Effector memory CD4-positive, alpha-beta T cell (primary cell): Measurements from ENCODE around the gene XIST.

Source experiments
- DNase-seq, 3 donors: peaks; one replicate each; pipeline ENCODE4 v3.0.0-alpha.2; 2020
- H3K27ac ChIP-seq: 2 replicates; pipeline ENCODE4 v1.7.0; 2013; ENCODE audit warnings: mild to moderate bottlenecking, low read length, moderate library complexity; ENCODE audit not compliant: insufficient read depth, poor library complexity, severe bottlenecking
- H3K27me3 ChIP-seq: replicated peaks from 2 replicates; pipeline ENCODE4 v1.7.0; 2013; ENCODE audit warnings: mild to moderate bottlenecking, low read length; ENCODE audit not compliant: insufficient read depth, control insufficient read depth, poor library complexity, severe bottlenecking
- H3K36me3 ChIP-seq: 2 replicates; pipeline ENCODE4 v1.7.0; 2013; ENCODE audit warnings: mild to moderate bottlenecking, low read length, moderate library complexity; ENCODE audit not compliant: control insufficient read depth, insufficient read depth
- H3K4me1 ChIP-seq: 2 replicates; pipeline ENCODE4 v1.7.0; 2013; ENCODE audit warnings: low read length, mild to moderate bottlenecking; ENCODE audit not compliant: control insufficient read depth, insufficient read depth, poor library complexity, severe bottlenecking
- H3K4me3 ChIP-seq: 2 replicates; pipeline ENCODE4 v1.7.0; 2013; ENCODE audit warnings: low read length, low read depth, mild to moderate bottlenecking; ENCODE audit not compliant: insufficient read depth, poor library complexity, severe bottlenecking
- H3K9me3 ChIP-seq: 2 replicates; pipeline ENCODE4 v1.7.0; 2013; ENCODE audit warnings: mild to moderate bottlenecking, low read length, moderate library complexity; ENCODE audit not compliant: control insufficient read depth

The XIST gene

DNA sequence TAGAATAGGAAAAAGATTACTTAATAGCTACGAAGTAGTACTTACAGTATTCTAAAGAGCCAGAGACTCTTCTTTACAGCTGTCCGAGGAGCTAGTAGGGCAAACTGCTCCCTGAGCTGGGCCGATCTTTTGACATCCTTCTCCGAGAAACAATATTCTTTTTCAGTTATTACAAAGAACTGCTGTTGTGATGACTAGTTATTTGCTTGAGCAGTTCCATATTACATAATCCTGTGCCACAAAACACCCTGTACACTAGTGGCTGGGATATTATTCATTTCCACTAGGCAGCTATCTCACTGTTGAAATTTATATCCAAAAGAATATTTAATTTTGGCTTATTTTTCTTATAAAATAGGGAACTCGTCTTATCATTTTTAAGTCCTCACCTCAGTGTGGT lies 11.2 kb downstream of the XIST start:
- H3K27me3 ChIP-seq = no peaks in the 10 kb centered on the region
- no peaks in the 10 kb centered on the region for H3K4me1 ChIP-seq
- H3K36me3 ChIP-seq = no peaks in the 10 kb centered on the region
- H3K4me3 ChIP-seq = no peak overlapping the region
- DNase-seq = no peak
- H3K27ac ChIP-seq = no peak overlapping the region
- H3K9me3 ChIP-seq = no peaks in the 10 kb centered on the region

DNA sequence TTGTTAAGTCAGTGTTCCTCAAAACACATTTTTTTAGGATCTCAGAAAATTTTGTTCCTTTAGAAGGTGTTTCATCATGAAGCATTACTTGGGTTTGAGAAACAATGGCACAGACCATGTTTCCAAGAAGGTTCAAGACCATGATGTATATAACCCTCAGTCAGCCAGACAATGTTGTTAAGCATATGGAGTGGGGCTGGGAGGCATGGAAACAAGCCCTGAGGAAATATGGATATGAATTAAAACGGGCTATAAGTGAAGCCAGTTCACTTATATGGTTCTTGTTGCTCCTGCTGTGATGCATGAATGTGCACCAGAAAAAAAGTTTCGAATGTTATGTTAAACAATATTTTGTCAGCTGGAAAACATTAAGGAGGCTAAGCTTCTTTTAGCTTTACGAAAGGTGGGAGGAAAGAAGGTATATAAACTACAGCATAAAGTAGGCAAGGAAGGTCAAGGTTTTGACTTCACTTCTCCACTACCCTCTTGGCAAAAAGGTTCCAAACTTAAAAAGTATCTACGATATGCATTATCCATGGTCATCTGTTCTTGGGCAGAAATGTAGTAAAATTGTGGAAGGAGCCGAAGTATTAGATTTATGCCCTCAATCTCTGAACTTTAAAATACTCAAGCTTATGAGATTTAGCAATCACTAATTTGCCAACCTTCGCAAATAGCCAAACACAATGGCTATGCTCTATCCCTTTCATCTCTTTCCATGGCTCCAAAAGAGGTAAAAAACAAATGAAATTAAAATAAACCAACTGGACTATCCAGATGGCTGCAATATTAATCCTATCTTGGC lies 12.2 kb downstream of the XIST start:
- H3K9me3 ChIP-seq = no peaks in the 10 kb centered on the region
- no peaks in the 10 kb centered on the region for H3K4me1 ChIP-seq
- H3K27me3 ChIP-seq = no peaks in the 10 kb centered on the region
- H3K4me3 ChIP-seq = no peak overlapping the region
- H3K27ac ChIP-seq = no peak overlapping the region
- DNase-seq = no peak
- H3K36me3 ChIP-seq = no peaks in the 10 kb centered on the region

DNA sequence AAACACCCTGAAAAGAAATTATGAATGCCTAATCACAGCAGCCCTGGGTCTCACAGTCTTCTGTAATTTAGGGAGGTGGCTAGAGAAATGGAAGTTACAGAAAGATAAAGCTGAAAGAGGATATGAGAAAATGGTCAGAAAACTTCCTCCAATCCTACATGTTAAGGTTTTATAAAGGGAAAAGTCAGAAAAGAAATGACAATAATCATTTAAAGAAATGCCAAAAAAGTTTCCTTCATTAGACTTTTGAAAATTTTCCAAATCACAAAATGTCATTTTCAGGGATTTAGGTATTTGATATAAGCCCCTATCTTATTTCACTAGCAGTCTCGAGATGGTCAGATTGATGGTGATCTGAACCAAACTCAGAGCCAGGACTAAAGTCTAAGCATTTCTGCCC lies 13.4 kb downstream of the XIST start:
- Histone ChIP-seq H3K36me3 (no peaks in the 10 kb centered on the region), H3K9me3 (no peaks in the 10 kb centered on the region), H3K4me3 (no peak overlapping the region), H3K4me1 (no peaks in the 10 kb centered on the region), H3K27me3 (no peaks in the 10 kb centered on the region), H3K27ac (no peak overlapping the region)
- DNase-seq = no peak

DNA sequence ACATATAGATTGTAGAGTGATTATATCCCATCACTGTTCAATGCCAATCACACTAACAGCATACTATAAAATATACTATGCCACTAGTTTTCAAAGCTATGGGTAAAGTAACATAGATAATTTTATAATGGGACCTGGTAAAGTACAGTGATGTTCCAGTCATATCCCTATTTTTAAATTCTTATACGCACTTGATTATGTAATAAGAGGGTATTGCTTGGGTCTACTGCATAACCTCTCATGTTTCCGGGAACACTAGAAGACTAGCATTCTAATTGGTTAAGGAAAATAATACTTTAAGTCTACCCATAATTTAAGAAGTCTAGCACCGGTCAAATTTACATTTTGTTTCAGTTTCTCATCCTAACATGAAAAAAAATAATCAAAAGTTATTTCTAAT lies 14.4 kb downstream of the XIST start:
- no peak for DNase-seq
- H3K9me3 ChIP-seq = no peaks in the 10 kb centered on the region
- H3K27ac ChIP-seq = no peak overlapping the region
- H3K4me1 ChIP-seq = no peaks in the 10 kb centered on the region
- no peaks in the 10 kb centered on the region for H3K27me3 ChIP-seq
- no peaks in the 10 kb centered on the region for H3K36me3 ChIP-seq
- H3K4me3 ChIP-seq = no peak overlapping the region

DNA sequence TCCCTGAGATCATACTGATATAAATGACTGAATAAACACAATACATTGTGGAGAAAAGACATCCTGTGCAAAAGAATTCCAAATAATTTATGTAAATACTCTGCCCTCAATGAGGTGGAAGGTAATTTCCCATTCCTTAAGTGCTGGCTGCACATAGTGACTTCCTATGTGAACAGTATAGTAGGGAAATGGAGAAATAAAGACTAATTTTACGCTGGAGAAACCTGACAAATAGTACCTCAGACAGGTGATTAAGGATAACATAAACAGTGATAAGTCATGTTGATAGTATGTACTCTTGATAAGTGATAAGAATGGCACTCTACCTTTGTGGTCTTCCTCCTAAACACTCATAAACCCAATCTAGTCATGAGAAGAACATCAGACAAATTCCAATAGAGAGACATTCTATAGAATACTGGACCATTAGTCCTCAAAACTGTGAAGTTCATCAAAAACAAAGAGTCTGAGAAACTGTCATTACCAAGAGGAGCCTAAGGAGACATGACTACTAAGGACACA lies 15.5 kb downstream of the XIST start:
- Histone ChIP-seq H3K27ac (no peak overlapping the region), H3K4me3 (no peak overlapping the region), H3K9me3 (no peaks in the 10 kb centered on the region), H3K27me3 (no peaks in the 10 kb centered on the region), H3K36me3 (no peaks in the 10 kb centered on the region), H3K4me1 (no peaks in the 10 kb centered on the region)
- no peak for DNase-seq

DNA sequence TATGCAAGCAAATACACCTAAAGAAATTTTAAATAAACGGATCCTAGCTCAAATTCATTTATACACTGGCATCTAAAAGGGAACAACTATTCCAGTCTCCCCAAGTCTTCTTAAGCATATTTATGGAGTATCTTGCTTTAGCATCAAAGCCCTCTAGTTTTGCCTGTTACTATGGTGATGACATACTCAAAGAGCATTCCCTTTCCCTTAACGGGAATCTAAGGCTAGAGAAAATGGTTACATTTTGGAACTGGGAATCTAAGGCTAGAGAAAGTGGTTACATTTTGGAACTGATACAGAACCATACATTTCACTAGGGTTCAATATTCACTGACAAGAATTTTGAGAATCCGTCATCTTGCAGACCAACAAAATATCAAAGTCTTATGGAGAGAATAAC lies 18.3 kb downstream of the XIST start:
- H3K36me3 ChIP-seq = no peaks in the 10 kb centered on the region
- no peak for DNase-seq
- H3K27me3 ChIP-seq = no peaks in the 10 kb centered on the region

DNA sequence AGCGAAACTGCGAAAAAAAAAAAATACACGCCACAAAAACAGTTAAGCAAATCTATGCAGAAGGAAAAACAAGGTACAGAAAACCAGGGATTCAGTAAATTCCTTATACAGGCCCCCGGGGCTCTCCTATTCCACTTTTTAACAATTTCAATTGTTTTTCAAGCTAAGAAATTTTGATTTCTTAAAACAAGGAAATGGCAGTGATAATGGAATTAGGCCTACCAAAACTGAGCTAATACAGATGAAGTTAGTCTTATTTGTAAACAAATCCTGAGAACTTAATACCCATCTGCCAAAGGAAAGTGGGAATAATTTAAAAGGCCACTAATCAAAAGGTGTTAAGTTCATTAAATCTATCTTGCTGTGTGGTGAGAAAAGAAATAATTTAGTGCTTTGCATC lies 20.2 kb downstream of the XIST start:
- Histone ChIP-seq H3K9me3 (no peaks in the 10 kb centered on the region), H3K36me3 (no peaks in the 10 kb centered on the region), H3K27ac (no peak overlapping the region), H3K4me3 (no peak overlapping the region), H3K27me3 (no peaks in the 10 kb centered on the region), H3K4me1 (no peaks in the 10 kb centered on the region)
- no peak for DNase-seq

More for the DNA sequence above, 18.3 kb downstream of the XIST start:
- no peaks in the 10 kb centered on the region for H3K4me1 ChIP-seq
- H3K4me3 ChIP-seq = no peak overlapping the region
- no peaks in the 10 kb centered on the region for H3K9me3 ChIP-seq
- no peak overlapping the region for H3K27ac ChIP-seq

DNA sequence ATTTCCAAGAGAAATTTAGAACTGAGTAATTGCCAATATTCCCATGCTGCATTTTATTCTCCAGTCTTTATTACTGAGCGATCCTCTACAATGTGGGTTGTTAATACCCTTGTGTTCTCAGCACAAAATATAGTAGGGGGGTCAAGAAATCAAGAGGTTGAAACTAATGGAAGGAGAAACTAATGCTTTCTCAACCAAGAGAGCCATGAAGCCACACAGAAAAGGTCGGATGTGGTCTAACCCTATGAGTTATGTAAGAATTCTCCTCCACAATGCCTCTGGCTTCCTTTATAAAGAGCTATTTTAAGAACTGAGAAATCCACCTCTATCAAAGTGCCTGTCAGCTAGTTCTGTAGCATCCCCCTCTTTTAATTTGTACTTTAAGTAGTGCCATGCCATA lies 21.0 kb downstream of the XIST start:
- no peak for DNase-seq
- H3K36me3 ChIP-seq = no peaks in the 10 kb centered on the region
- no peaks in the 10 kb centered on the region for H3K27me3 ChIP-seq
- H3K27ac ChIP-seq = no peak overlapping the region
- H3K4me1 ChIP-seq = no peaks in the 10 kb centered on the region
- H3K9me3 ChIP-seq = no peaks in the 10 kb centered on the region
- H3K4me3 ChIP-seq = no peak overlapping the region

DNA sequence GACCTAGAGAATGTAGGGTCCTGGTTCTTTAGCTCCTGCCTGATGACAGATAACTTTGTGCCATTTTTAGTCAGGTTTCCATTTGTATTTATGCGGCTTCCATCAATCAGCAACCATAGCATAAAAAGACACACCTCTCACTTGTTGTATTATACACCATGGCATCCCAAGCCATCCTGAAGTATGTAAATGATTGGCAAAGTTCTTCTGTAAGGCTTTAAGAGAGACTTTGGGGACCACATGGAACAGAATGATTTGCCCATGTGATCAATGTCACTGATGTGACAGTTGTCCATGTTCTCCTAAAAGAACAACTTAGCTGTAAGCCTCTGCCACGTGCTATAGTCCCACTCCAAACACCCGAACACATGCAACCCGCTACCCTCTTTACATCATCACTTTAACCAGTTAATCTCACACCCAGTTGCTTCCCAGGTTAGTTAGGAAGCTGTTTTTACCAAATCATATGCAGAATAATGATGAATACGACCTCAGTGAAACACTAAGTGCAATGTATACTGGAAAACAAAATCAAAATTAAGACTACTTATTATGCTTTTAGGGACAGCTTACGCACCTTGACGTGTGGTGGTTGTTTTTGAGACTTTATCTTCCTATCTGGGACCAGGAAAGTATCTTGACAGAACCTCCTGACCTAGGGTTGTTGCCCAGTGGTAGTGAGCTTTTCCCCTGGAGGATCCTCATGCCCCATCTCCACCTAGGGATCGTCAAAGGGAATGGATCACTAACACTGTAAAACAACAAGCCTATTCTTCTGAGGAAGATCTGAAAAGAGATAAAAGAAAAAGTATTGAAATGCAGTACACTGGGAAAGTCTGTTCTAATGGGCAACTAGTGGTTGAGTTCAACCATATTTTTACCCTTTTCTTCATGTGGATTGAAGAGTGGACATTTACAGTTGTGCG lies 21.8 kb downstream of the XIST start:
- Histone ChIP-seq H3K27ac (no peak overlapping the region), H3K36me3 (no peaks in the 10 kb centered on the region), H3K4me3 (no peak overlapping the region), H3K9me3 (no peaks in the 10 kb centered on the region), H3K27me3 (no peaks in the 10 kb centered on the region), H3K4me1 (no peaks in the 10 kb centered on the region)
- no peak for DNase-seq
